Measurements from ENCODE around the gene RRAS. TPM values are rescaled to one million over a fixed set of nuclear protein-coding genes. Genes with fewer than 3 reads are reported as not detected.

RRAS gene
- total RNA-seq, 1 experiment from 2014 or later, result 26.7 TPM

GRCh38 chr19:49596954-49597702, 42.8 kb downstream of the RRAS start:
- no peak for DNase-seq (ENCODE audit: low read depth)

- DNase-seq (ENCODE audit: low read depth), result no peak
These were observed 43.5 kb downstream of the RRAS start for GRCh38 chr19:49596407-49596806.

- no peak for DNase-seq (ENCODE audit: low read depth)
These were observed 44.0 kb downstream of the RRAS start for GRCh38 chr19:49595819-49596404.

GRCh38 chr19:49594993-49595818, 44.7 kb downstream of the RRAS start:
- DNase-seq (ENCODE audit: low read depth), result no peak

- DNase-seq (ENCODE audit: low read depth), result no peak
These were observed 45.6 kb downstream of the RRAS start for GRCh38 chr19:49594157-49594992.

- peak; percentile 87 for DNase-seq (ENCODE audit: low read depth)
These were observed 46.5 kb downstream of the RRAS start for GRCh38 chr19:49593233-49594113.

GRCh38 chr19:49592486-49593232, 47.3 kb downstream of the RRAS start:
- no peak for DNase-seq (ENCODE audit: low read depth)

GRCh38 chr19:49591731-49592485, 48.0 kb downstream of the RRAS start:
- DNase-seq (ENCODE audit: low read depth), result peak; percentile 71

- peak; percentile 70 for DNase-seq (ENCODE audit: low read depth)
These were observed 48.8 kb downstream of the RRAS start, which contains the start of gene PRR12 for GRCh38 chr19:49590971-49591730. Gene PRR12, plus strand, starts transcription at chr19:49591182. Its CDS starts 473 bp downstream, at chr19:49591655.

- DNase-seq (ENCODE audit: low read depth), result peak; percentile 98
These were observed 49.6 kb downstream of the RRAS start for GRCh38 chr19:49590071-49590970.

GRCh38 chr19:49589502-49589905, 50.4 kb downstream of the RRAS start:
- no peak for DNase-seq (ENCODE audit: low read depth)

- DNase-seq (ENCODE audit: low read depth), result no peak
These were observed 51.4 kb downstream of the RRAS start for GRCh38 chr19:49588365-49589122.

- DNase-seq (ENCODE audit: low read depth), result no peak
These were observed 52.7 kb downstream of the RRAS start for GRCh38 chr19:49587227-49587626.
